HL-60 (cell line): Measurements from ENCODE around the gene HMOX1.
"Not testable (repeated sequence)": the region's sequence is repeated elsewhere in the genome, so short reads cannot be mapped to it uniquely, and the experiment has no call there.

Experiments
- DNase-seq, 2 experiments: peaks; one replicate each; pipeline ENCODE4 v3.0.0-alpha.2; 2010 to 2020; ENCODE audit warnings: low read depth in 1 of 2, low spot score in 1 of 2
- H3K27ac ChIP-seq: fragments of 250-450 bp; sonication (Bioruptor Pico); replicated peaks from 2 replicates; pipeline ENCODE4 v1.5.1; 2020; ENCODE audit warnings: mild to moderate bottlenecking, moderate library complexity
- H3K27me3 ChIP-seq: fragments of 250-450 bp; sonication (Bioruptor Pico); 2 replicates; pipeline ENCODE4 v1.5.1; 2021; ENCODE audit warnings: mild to moderate bottlenecking, moderate library complexity; ENCODE audit not compliant: insufficient read depth, poor library complexity, severe bottlenecking
- H3K4me3 ChIP-seq: replicated peaks from 2 replicates; pipeline ENCODE4 v1.5.1; 2011; ENCODE audit warnings: mild to moderate bottlenecking, control low read depth, low read length; ENCODE audit not compliant: insufficient read depth
- GABPA ChIP-seq: IDR thresholded peaks from 2 replicates; pipeline ENCODE4 v1.6.1; 2012; ENCODE audit warnings: low read depth
- POLR2AphosphoS5 ChIP-seq: IDR thresholded peaks from 2 replicates; pipeline ENCODE4 v1.6.1; 2012; ENCODE audit warnings: low read depth
- SPI1 ChIP-seq: IDR thresholded peaks from 2 replicates; pipeline ENCODE4 v1.6.1; 2012; ENCODE audit warnings: low read depth, mild to moderate bottlenecking, borderline replicate concordance
- TF ChIP-seq, protein P1 (sequence below): IDR thresholded peaks from 2 replicates; pipeline ENCODE4 v1.6.1; 2012; ENCODE audit warnings: low read depth; ENCODE audit not compliant: insufficient replicate concordance
- TF ChIP-seq, protein P2 (sequence below): IDR thresholded peaks from one replicate; pipeline ENCODE4 v1.5.1; 2011; ENCODE audit warnings: low read length, control low read depth, inconsistent platforms; ENCODE audit not compliant: insufficient read depth

Gene HMOX1

DNA sequence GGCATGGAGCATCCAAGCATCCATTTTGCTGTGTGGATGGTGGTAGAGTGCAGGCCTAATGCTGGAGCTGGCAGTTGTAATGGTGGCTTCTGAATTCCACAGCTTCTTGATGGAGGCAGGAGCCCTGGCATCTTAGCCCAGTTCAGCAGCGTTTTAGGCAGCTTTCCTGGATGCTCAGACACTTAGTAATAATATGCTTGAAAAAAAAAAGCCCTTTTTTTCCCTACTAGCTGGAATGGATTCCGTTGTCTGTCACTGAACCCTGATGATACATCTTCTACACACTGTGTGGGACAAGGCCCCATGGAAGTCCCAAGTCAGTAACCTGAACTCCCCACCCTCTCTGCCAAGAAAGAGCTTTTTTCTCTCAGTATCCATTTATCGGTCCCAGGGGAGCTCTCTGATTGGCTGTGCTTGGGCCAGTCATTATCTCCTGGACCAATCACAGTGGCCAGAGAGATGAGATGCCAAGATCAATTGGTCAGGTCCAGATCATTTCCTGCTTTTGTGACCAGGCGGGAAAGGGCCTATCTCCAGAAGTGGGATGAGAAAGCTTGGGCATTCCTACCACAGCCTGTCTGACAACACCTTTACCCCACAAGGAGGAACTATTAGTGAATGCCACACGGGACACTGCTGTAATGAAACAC is 53.3 kb downstream of the HMOX1 start:
- no peak for DNase-seq
- no peaks in the 10 kb centered on the region for H3K27me3 ChIP-seq
- H3K27ac ChIP-seq: no peak overlapping the region
- no peak overlapping the region for H3K4me3 ChIP-seq
- TF ChIP-seq, protein P1, sequence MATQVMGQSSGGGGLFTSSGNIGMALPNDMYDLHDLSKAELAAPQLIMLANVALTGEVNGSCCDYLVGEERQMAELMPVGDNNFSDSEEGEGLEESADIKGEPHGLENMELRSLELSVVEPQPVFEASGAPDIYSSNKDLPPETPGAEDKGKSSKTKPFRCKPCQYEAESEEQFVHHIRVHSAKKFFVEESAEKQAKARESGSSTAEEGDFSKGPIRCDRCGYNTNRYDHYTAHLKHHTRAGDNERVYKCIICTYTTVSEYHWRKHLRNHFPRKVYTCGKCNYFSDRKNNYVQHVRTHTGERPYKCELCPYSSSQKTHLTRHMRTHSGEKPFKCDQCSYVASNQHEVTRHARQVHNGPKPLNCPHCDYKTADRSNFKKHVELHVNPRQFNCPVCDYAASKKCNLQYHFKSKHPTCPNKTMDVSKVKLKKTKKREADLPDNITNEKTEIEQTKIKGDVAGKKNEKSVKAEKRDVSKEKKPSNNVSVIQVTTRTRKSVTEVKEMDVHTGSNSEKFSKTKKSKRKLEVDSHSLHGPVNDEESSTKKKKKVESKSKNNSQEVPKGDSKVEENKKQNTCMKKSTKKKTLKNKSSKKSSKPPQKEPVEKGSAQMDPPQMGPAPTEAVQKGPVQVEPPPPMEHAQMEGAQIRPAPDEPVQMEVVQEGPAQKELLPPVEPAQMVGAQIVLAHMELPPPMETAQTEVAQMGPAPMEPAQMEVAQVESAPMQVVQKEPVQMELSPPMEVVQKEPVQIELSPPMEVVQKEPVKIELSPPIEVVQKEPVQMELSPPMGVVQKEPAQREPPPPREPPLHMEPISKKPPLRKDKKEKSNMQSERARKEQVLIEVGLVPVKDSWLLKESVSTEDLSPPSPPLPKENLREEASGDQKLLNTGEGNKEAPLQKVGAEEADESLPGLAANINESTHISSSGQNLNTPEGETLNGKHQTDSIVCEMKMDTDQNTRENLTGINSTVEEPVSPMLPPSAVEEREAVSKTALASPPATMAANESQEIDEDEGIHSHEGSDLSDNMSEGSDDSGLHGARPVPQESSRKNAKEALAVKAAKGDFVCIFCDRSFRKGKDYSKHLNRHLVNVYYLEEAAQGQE: no peak
- TF ChIP-seq GABPA: no peak
- TF ChIP-seq SPI1: no peak

DNA sequence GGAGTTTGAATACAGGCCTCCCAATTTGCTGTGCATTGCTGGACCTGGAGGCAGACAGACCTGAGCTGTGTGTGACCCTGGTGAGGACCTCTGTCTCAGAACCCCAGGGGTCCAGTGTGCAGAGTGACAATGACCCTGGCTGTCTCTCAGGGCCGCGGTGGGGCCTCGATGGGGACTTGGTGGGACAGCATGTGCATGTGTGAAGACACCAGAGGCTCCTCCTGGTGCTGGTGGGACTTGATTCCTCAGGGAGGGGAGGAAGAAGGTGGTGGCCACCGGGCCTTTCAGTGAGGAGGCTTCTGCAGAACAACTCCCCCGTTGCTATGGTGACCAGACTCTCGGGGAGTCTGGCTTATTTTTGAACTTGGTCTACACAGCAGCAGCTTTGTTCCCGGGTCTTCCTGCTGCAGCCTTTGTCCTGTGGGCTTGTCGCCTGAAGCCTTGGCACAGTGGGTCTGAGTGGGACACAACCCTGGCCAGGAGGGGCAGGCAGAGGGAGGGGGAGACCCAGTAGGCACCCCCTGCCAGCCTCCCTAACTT is 54.4 kb downstream of the HMOX1 start:
- no peak overlapping the region for H3K27ac ChIP-seq

DNA sequence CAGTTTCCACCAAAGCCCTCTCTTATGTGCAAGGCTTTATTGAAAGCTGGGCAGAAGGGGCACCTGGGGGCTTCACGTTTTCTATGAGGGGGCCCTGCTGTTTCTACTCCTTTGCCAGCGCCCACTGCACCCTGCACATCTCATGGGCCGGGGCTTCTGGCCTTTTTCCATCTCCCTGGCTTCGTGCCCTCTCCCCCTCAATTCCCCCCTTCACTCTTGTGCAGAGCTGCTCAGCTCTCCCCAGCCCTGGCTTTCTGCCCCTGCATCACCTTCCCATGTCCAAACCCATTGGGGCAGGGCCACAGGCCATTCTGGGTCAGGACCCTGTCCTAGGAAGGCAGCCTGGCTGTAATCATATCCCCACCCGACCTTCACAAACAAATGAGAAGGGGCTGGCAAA is 55.5 kb downstream of the HMOX1 start:
- DNase-seq: no peak
- TF ChIP-seq POLR2AphosphoS5 (no peak), SPI1 (no peak)
- H3K27me3 ChIP-seq: no peaks in the 10 kb centered on the region
- no peak overlapping the region for H3K27ac ChIP-seq
- H3K4me3 ChIP-seq: no peak overlapping the region

More for the DNA sequence above, 54.4 kb downstream of the HMOX1 start:
- no peak for DNase-seq
- Histone ChIP-seq H3K4me3 (no peak overlapping the region), H3K27me3 (no peaks in the 10 kb centered on the region)
- TF ChIP-seq SPI1 (no peak), GABPA (no peak), POLR2AphosphoS5 (no peak)
- TF ChIP-seq, protein P1: no peak
- TF ChIP-seq, protein P2, sequence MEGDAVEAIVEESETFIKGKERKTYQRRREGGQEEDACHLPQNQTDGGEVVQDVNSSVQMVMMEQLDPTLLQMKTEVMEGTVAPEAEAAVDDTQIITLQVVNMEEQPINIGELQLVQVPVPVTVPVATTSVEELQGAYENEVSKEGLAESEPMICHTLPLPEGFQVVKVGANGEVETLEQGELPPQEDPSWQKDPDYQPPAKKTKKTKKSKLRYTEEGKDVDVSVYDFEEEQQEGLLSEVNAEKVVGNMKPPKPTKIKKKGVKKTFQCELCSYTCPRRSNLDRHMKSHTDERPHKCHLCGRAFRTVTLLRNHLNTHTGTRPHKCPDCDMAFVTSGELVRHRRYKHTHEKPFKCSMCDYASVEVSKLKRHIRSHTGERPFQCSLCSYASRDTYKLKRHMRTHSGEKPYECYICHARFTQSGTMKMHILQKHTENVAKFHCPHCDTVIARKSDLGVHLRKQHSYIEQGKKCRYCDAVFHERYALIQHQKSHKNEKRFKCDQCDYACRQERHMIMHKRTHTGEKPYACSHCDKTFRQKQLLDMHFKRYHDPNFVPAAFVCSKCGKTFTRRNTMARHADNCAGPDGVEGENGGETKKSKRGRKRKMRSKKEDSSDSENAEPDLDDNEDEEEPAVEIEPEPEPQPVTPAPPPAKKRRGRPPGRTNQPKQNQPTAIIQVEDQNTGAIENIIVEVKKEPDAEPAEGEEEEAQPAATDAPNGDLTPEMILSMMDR: no peak

DNA sequence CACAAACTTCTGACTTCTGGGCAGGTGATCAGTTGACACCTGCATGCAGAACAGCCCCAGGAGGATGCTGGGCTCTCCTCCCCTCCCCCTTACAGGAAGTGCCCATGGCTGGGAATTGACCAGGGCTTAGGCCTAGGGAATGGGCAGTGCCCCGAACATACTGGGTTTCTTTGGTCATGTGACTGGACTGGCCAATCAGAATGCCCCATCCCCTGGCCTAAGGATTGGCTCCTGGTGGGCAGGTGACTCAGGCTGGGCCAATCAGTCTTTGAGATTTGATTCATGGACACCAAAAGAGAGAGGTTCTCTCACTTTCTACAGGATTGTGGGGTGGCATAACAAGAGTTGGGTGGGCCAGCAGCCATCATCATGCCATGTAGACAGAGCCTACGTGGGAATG is 56.2 kb downstream of the HMOX1 start:
- DNase-seq: peak in 1 of 2 experiments; percentile 13
- Histone ChIP-seq H3K27ac (no peak overlapping the region), H3K27me3 (no peaks in the 10 kb centered on the region), H3K4me3 (no peak overlapping the region)
- TF ChIP-seq POLR2AphosphoS5 (no peak), GABPA (no peak)
- TF ChIP-seq, protein P2: no peak

DNA sequence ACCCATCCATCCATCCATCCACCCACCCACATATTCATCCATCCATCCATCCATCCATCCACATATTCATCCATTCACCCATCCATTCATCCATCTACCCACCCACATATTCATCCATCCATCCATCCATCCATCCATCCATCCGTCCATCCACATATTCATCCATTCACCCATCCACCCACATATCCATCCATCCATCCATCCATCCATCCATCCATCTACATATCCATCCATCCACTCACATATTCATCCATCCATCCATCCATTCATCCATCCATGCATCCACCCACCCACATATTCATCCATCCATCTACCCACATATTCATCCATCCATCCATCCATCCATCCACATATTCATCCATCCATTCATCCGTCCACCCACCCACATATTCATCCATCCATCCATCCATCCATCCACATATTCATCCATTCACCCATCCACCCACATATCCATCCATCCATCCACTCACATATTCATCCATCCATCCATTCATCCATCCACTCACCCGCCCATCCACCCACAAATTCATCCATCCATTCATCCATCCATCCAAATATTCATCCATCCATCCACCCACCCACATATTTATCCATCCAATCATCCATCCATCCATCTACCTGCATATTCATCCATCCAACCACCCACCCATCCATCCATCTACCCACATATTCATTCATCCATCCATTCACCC is 57.9 kb downstream of the HMOX1 start:
- H3K27me3 ChIP-seq, H3K27ac ChIP-seq, DNase-seq, H3K4me3 ChIP-seq: not testable (repeated sequence)
